HL-60 (cell line): ENCODE measurements around the gene PHF21A.

Experiments
- CTCF ChIP-seq: IDR thresholded peaks from one replicate; pipeline ENCODE4 v1.5.1; 2011; ENCODE audit warnings: low read length, control low read depth, inconsistent platforms; ENCODE audit not compliant: insufficient read depth
- GABPA ChIP-seq: IDR thresholded peaks from 2 replicates; pipeline ENCODE4 v1.6.1; 2012; ENCODE audit warnings: low read depth
- POLR2AphosphoS5 ChIP-seq: IDR thresholded peaks from 2 replicates; pipeline ENCODE4 v1.6.1; 2012; ENCODE audit warnings: low read depth
- TF ChIP-seq, protein P1 (sequence below): IDR thresholded peaks from 2 replicates; pipeline ENCODE4 v1.6.1; 2012; ENCODE audit warnings: low read depth; ENCODE audit not compliant: insufficient replicate concordance

GRCh38 chr11:46069595-46069994, 51.7 kb downstream of the PHF21A start:
- TF ChIP-seq CTCF (no peak), POLR2AphosphoS5 (no peak), GABPA (no peak)
- TF ChIP-seq, protein P1, sequence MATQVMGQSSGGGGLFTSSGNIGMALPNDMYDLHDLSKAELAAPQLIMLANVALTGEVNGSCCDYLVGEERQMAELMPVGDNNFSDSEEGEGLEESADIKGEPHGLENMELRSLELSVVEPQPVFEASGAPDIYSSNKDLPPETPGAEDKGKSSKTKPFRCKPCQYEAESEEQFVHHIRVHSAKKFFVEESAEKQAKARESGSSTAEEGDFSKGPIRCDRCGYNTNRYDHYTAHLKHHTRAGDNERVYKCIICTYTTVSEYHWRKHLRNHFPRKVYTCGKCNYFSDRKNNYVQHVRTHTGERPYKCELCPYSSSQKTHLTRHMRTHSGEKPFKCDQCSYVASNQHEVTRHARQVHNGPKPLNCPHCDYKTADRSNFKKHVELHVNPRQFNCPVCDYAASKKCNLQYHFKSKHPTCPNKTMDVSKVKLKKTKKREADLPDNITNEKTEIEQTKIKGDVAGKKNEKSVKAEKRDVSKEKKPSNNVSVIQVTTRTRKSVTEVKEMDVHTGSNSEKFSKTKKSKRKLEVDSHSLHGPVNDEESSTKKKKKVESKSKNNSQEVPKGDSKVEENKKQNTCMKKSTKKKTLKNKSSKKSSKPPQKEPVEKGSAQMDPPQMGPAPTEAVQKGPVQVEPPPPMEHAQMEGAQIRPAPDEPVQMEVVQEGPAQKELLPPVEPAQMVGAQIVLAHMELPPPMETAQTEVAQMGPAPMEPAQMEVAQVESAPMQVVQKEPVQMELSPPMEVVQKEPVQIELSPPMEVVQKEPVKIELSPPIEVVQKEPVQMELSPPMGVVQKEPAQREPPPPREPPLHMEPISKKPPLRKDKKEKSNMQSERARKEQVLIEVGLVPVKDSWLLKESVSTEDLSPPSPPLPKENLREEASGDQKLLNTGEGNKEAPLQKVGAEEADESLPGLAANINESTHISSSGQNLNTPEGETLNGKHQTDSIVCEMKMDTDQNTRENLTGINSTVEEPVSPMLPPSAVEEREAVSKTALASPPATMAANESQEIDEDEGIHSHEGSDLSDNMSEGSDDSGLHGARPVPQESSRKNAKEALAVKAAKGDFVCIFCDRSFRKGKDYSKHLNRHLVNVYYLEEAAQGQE = no peak
